HG03097 (cell line): Measurements from ENCODE around the gene MAD1L1.

Experiments
- ATAC-seq: cut with Tn5 transposase; IDR thresholded peaks from one replicate; pipeline ENCODE4 v1.9.1; 2021; ENCODE audit not compliant: unreplicated experiment, low FRiP score

MAD1L1 gene

GRCh38 chr7:1897861-1898627 is 334.7 kb downstream of the MAD1L1 start:
- ATAC-seq = no peak

GRCh38 chr7:1897076-1897860 is 335.5 kb downstream of the MAD1L1 start:
- ATAC-seq = no peak

- ATAC-seq = no peak
Measured at GRCh38 chr7:1895664-1896515, 336.9 kb downstream of the MAD1L1 start.

GRCh38 chr7:1894906-1895663 is 337.7 kb downstream of the MAD1L1 start:
- ATAC-seq = no peak

GRCh38 chr7:1894313-1894900 is 338.3 kb downstream of the MAD1L1 start:
- no peak for ATAC-seq

- ATAC-seq = no peak
Measured at GRCh38 chr7:1893451-1893850, 339.3 kb downstream of the MAD1L1 start.

- ATAC-seq = no peak
Measured at GRCh38 chr7:1893036-1893435, 339.7 kb downstream of the MAD1L1 start.

- ATAC-seq = no peak
Measured at GRCh38 chr7:1892011-1892965, 340.5 kb downstream of the MAD1L1 start.

- no peak for ATAC-seq
Measured at GRCh38 chr7:1890289-1891235, 342.2 kb downstream of the MAD1L1 start.

GRCh38 chr7:1889556-1890181 is 343.1 kb downstream of the MAD1L1 start:
- no peak for ATAC-seq

- ATAC-seq = no peak
Measured at GRCh38 chr7:1889091-1889490, 343.7 kb downstream of the MAD1L1 start.

GRCh38 chr7:1888425-1888824 is 344.3 kb downstream of the MAD1L1 start:
- ATAC-seq = no peak

- ATAC-seq = no peak
Measured at GRCh38 chr7:1887251-1887650, 345.5 kb downstream of the MAD1L1 start.

GRCh38 chr7:1886361-1887064 is 346.2 kb downstream of the MAD1L1 start:
- ATAC-seq = no peak

GRCh38 chr7:1885465-1886226 is 347.1 kb downstream of the MAD1L1 start:
- ATAC-seq = no peak
